Hepatocyte (in vitro differentiated cells): Measurements from ENCODE around the gene HERC5.

Experiments used
- CTCF ChIP-seq: fragments of 200-600 bp; sonication (generic); IDR thresholded peaks from 2 replicates; pipeline ENCODE4 v1.5.1; 2016; ENCODE audit warnings: antibody characterized with exemption, mild to moderate bottlenecking; ENCODE audit not compliant: poor library complexity
- EZH2 ChIP-seq: fragments of 200-600 bp; sonication (generic); IDR thresholded peaks from 2 replicates; pipeline ENCODE4 v1.6.1; 2016; ENCODE audit warnings: antibody characterized with exemption, mild to moderate bottlenecking, borderline replicate concordance
- EZH2phosphoT487 ChIP-seq: fragments of 200-600 bp; sonication (generic); IDR thresholded peaks from one replicate; pipeline ENCODE4 v1.6.1; 2018; ENCODE audit warnings: antibody characterized with exemption, mild to moderate bottlenecking, low read depth, moderate library complexity; ENCODE audit not compliant: unreplicated experiment, severe bottlenecking

- TF ChIP-seq CTCF (no peak), EZH2 (no peak), EZH2phosphoT487 (no peak)
Observed at GRCh38 chr4:88409206-88409605, 47.7 kb upstream of the HERC5 start.
